Measurements from ENCODE around the gene PRLH.
A peak's percentile ranks its signal among the peaks of the same experiment; 100 is the strongest.

The PRLH gene

DNA sequence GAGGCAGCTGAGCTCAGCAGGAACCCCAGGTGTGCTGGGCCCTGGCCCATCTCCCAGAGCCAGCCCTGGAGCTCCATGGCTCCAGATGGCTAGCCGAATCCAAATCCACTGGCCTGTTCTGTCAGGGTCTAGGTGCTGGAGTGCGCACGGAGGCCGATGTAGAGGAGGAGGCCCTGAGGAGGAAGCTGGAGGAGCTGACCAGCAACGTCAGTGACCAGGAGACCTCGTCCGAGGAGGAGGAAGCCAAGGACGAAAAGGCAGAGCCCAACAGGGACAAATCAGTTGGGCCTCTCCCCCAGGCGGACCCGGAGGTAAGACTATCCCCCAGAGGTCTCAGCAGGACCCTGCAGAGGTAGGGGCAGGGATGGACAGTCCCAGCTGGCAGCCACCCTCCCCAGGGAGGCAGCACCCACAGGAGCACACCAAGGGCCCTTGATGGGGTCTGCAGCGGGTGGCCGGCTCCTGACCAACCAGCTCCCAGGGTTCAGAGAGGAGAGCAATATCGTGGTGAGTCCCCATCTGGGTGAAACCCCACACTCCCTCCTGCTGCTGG is 26.1 kb upstream of the PRLH start:
- Histone ChIP-seq H3K9me3 (ENCODE audit: control insufficient read depth, insufficient read depth, low read depth, low read length) (no peaks in the 10 kb centered on the region), H3K36me3 (ENCODE audit: control insufficient read depth in 2 of 2, insufficient read depth in 1 of 2, low read length in 2 of 2) (no peaks in the 10 kb centered on the region), H3K4me1 (ENCODE audit: control insufficient read depth, insufficient read depth, low read length) (no peaks in the 10 kb centered on the region), H3K27ac (ENCODE audit: extremely low read depth, low read depth, low read length) (no peak overlapping the region), H3K4me3 (ENCODE audit: low read depth, low read length) (no peak overlapping the region)
- ChIA-PET POLR2A (no interaction called here), CTCF (interaction anchor here (0.6 to 2.4 kb wide), 2 partner anchors 8 to 32 kb away, joined by 3 to 9 read pairs; no protein-coding TSS in a partner anchor)
- no peak for TF ChIP-seq ZNF223 (tag by site-specific recombination; IDR thresholded peaks at IDR 0.05)
- TF ChIP-seq ZIC2 (tag by site-specific recombination; IDR thresholded peaks at IDR 0.05), result peak; percentile 21; the same call in 1 of the 2 replicates

DNA sequence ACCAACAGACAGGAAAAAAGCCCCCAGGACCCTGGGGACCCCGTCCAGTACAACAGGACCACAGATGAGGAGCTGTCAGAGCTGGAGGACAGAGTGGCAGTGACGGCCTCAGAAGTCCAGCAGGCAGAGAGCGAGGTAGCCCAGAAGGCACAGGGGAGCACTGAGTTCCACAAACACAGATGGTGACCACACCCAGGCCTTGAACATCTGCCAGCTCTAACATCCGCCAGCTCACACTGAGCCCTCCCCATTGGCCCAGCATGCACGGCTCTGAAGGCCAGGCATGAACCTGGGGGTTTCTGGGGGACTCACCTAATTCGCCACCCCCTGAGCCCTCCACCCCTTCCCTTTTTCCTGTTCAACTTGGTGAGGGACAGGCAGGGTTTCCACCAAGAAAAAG is 25.6 kb upstream of the PRLH start:
- POLR2A ChIA-PET, result no interaction called here

DNA sequence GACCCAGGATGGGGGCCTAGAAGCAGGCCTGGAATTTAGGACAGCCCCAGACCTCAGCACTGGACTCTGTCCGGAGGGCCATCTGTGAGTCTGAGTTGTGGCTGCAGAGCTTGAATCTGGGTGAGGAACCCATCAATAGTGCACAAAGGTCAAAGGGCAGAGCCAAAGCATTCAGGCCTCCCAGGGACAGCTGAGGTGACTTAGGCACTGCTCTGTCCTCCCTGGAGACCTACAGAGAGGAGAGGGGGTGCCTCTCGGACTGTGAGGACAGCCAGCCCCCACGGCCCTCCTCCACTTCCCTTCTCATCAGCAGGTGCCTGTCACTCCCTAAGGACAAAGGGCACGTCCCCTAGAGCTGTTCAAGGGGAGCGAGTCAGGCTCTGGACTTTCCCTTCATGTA is 25.1 kb upstream of the PRLH start:
- no peaks in the 10 kb centered on the region for H3K4me1 ChIP-seq (ENCODE audit: control insufficient read depth, insufficient read depth, low read length)
- no peaks in the 10 kb centered on the region for H3K36me3 ChIP-seq (ENCODE audit: control insufficient read depth in 2 of 2, insufficient read depth in 1 of 2, low read length in 2 of 2)
- H3K4me3 ChIP-seq (ENCODE audit: low read depth, low read length), result no peak overlapping the region
- H3K9me3 ChIP-seq (ENCODE audit: control insufficient read depth, insufficient read depth, low read depth, low read length), result no peaks in the 10 kb centered on the region
- no peak for TF ChIP-seq KLF1 (tag by site-specific recombination; IDR thresholded peaks at IDR 0.05)
- no peak for TF ChIP-seq ZNF501 (tag by site-specific recombination; IDR thresholded peaks at IDR 0.05)
- TF ChIP-seq ZNF76 (tag by site-specific recombination; IDR thresholded peaks at IDR 0.05; ENCODE audit: borderline replicate concordance, low read depth), result no peak
- TF ChIP-seq ZNF658 (tag by site-specific recombination; IDR thresholded peaks at IDR 0.05), result no peak
- TF ChIP-seq ZNF596 (tag by site-specific recombination; IDR thresholded peaks at IDR 0.05), result no peak
- TF ChIP-seq ZNF610 (tag by site-specific recombination; IDR thresholded peaks at IDR 0.05; ENCODE audit: borderline replicate concordance), result no peak
- TF ChIP-seq ZNF626 (tag by site-specific recombination; IDR thresholded peaks at IDR 0.05), result no peak
- no peak for TF ChIP-seq SP7 (tag by site-specific recombination; IDR thresholded peaks at IDR 0.05)
- ChIA-PET CTCF (interaction anchor here (0.6 to 1.0 kb wide), 2 partner anchors 8 to 29 kb away, joined by 4 to 7 read pairs; no protein-coding TSS in a partner anchor), POLR2A (no interaction called here)
- no peak overlapping the region for H3K27ac ChIP-seq (ENCODE audit: extremely low read depth, low read depth, low read length)

More for the DNA sequence above, 25.6 kb upstream of the PRLH start:
- Histone ChIP-seq H3K36me3 (ENCODE audit: control insufficient read depth in 2 of 2, insufficient read depth in 1 of 2, low read length in 2 of 2) (no peaks in the 10 kb centered on the region), H3K9me3 (ENCODE audit: control insufficient read depth, insufficient read depth, low read depth, low read length) (no peaks in the 10 kb centered on the region), H3K27ac (ENCODE audit: extremely low read depth, low read depth, low read length) (no peak overlapping the region), H3K4me1 (ENCODE audit: control insufficient read depth, insufficient read depth, low read length) (no peaks in the 10 kb centered on the region), H3K4me3 (ENCODE audit: low read depth, low read length) (no peak overlapping the region)
- TF ChIP-seq, protein P1, sequence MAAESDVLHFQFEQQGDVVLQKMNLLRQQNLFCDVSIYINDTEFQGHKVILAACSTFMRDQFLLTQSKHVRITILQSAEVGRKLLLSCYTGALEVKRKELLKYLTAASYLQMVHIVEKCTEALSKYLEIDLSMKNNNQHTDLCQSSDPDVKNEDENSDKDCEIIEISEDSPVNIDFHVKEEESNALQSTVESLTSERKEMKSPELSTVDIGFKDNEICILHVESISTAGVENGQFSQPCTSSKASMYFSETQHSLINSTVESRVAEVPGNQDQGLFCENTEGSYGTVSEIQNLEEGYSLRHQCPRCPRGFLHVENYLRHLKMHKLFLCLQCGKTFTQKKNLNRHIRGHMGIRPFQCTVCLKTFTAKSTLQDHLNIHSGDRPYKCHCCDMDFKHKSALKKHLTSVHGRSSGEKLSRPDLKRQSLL (tag by site-specific recombination; IDR thresholded peaks at IDR 0.05), result no peak
- no peak for TF ChIP-seq EGR2 (tag by site-specific recombination; IDR thresholded peaks at IDR 0.05; ENCODE audit: low read depth)
- peak; percentile 68 for TF ChIP-seq KLF1 (tag by site-specific recombination; IDR thresholded peaks at IDR 0.05)
- CTCF ChIA-PET, result interaction anchor here (0.6 kb wide), 1 partner anchor 9 kb away, joined by 3 read pairs; no protein-coding TSS in a partner anchor

DNA sequence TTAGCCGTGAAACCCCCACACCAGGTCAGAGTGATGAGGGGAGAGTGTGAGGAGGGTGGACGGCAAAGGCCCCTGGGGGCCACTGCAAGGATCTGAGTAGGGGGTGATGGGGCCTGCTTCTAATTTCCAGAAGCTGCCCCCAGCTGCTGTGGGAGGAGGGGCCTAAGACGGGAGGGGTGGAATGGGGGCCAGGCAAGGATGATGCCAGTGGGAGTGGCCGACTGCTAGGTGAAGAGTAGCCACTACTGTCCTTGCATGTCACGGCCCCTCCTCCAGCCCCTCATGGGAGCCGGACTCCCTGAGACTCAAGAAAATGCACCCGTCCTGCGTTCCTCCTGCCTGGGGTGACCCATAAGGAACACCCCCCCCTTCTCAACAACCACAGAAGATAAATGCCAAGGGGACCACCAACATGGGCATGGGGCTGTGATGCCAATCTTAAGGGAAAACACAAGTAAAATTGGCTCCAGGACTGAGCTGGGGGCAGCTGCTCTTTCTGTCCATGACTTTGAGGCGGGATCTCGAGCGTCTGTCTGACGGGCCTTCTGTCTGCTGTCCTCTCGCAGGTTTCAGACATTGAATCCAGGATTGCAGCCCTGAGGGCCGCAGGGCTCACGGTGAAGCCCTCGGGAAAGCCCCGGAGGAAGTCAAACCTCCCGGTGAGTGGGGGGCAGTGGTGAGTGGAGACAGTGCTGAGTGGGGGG is 24.2 kb upstream of the PRLH start:
- Histone ChIP-seq H3K9me3 (ENCODE audit: control insufficient read depth, insufficient read depth, low read depth, low read length) (no peaks in the 10 kb centered on the region), H3K36me3 (ENCODE audit: control insufficient read depth in 2 of 2, insufficient read depth in 1 of 2, low read length in 2 of 2) (no peaks in the 10 kb centered on the region), H3K4me3 (ENCODE audit: low read depth, low read length) (no peak overlapping the region), H3K27ac (ENCODE audit: extremely low read depth, low read depth, low read length) (no peak overlapping the region), H3K4me1 (ENCODE audit: control insufficient read depth, insufficient read depth, low read length) (no peaks in the 10 kb centered on the region)
- CTCF ChIA-PET, result interaction anchor here (0.6 to 1.0 kb wide), 2 partner anchors 9 to 29 kb away, joined by 4 to 7 read pairs; no protein-coding TSS in a partner anchor
- peak; percentile 90 for TF ChIP-seq ZNF133 (tag by site-specific recombination; IDR thresholded peaks at IDR 0.05)
- TF ChIP-seq, protein P2, sequence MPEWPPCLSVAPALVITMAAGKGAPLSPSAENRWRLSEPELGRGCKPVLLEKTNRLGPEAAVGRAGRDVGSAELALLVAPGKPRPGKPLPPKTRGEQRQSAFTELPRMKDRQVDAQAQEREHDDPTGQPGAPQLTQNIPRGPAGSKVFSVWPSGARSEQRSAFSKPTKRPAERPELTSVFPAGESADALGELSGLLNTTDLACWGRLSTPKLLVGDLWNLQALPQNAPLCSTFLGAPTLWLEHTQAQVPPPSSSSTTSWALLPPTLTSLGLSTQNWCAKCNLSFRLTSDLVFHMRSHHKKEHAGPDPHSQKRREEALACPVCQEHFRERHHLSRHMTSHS (tag by site-specific recombination; IDR thresholded peaks at IDR 0.05), result no peak
- POLR2A ChIA-PET, result no interaction called here

All from HEK293 (cell line).